ENCODE results near the gene HSF4. TPM values are rescaled to one million over a fixed set of nuclear protein-coding genes. Genes with fewer than 3 reads are reported as not detected.

HSF4 gene
- total and polyA plus RNA-seq, 8 donors: 2.5 to 38.2 (median 5.0) TPM

GRCh38 chr16:67154578-67155294, 9.8 kb upstream of the HSF4 start:
- Histone ChIP-seq H3K9me3 (no peaks in the 10 kb centered on the region), H3K4me1 (peaks cover 4 to 56% of the 10 kb centered on the region in 2 donors), H3K4me3 (no peak overlapping the region), H3K36me3 (peaks cover 0 to 11% of the 10 kb centered on the region in 2 donors), H3K27ac (no peak overlapping the region), H3K27me3 (peaks cover 0 to 39% of the 10 kb centered on the region in 2 donors)
- DNase-seq (no peak), ATAC-seq (no peak)
- no peak for TF ChIP-seq CTCF (IDR thresholded peaks at IDR 0.05)
- intact Hi-C loops (cut with DNase I): loop anchor here in 1 of 2 donors (5.0 to 10.0 kb wide), 2 partner anchors 140 to 177 kb away; no protein-coding TSS in a partner anchor

- no peak overlapping the region for H3K4me3 ChIP-seq
- intact Hi-C loops (cut with DNase I): loop anchor here in 1 of 2 donors (5.0 to 10.0 kb wide), 2 partner anchors 141 to 178 kb away; no protein-coding TSS in a partner anchor
- ATAC-seq (peak; percentile 62), DNase-seq (peak; percentile 76 to 97 (median 84))
- TF ChIP-seq CTCF (IDR thresholded peaks at IDR 0.05): peak; percentile 97 to 98
- H3K27ac ChIP-seq: no peak overlapping the region
- peaks cover 0 to 31% of the 10 kb centered on the region in 2 donors for H3K27me3 ChIP-seq
- no peaks in the 10 kb centered on the region for H3K9me3 ChIP-seq
- peaks cover 0 to 11% of the 10 kb centered on the region in 2 donors for H3K36me3 ChIP-seq
- peaks cover 4 to 49% of the 10 kb centered on the region in 2 donors for H3K4me1 ChIP-seq
Measured at GRCh38 chr16:67155295-67156142, 9.0 kb upstream of the HSF4 start.

- intact Hi-C loops (cut with DNase I): loop anchor here in 1 of 2 donors (5.0 to 10.0 kb wide), 2 partner anchors 141 to 179 kb away; no protein-coding TSS in a partner anchor
- no peak overlapping the region for H3K4me3 ChIP-seq
- peaks cover 0 to 25% of the 10 kb centered on the region in 2 donors for H3K27me3 ChIP-seq
- peaks cover 0 to 11% of the 10 kb centered on the region in 2 donors for H3K36me3 ChIP-seq
- ATAC-seq: no peak
- no peak for DNase-seq
- H3K9me3 ChIP-seq: no peaks in the 10 kb centered on the region
- peaks cover 8 to 46% of the 10 kb centered on the region in 2 donors for H3K4me1 ChIP-seq
- no peak for TF ChIP-seq CTCF (IDR thresholded peaks at IDR 0.05)
- no peak overlapping the region for H3K27ac ChIP-seq
Measured at GRCh38 chr16:67156143-67156844, 8.3 kb upstream of the HSF4 start.

GRCh38 chr16:67157106-67157748, 7.3 kb upstream of the HSF4 start:
- Histone ChIP-seq H3K36me3 (peaks cover 0 to 11% of the 10 kb centered on the region in 2 donors), H3K27me3 (peaks cover 0 to 25% of the 10 kb centered on the region in 2 donors), H3K9me3 (no peaks in the 10 kb centered on the region), H3K4me1 (peaks cover 12 to 49% of the 10 kb centered on the region in 2 donors), H3K4me3 (no peak overlapping the region), H3K27ac (no peak overlapping the region)
- DNase-seq (no peak), ATAC-seq (no peak)
- no peak for TF ChIP-seq CTCF (IDR thresholded peaks at IDR 0.05)
- intact Hi-C loops (cut with DNase I): loop anchor here in 1 of 2 donors (5.0 to 10.0 kb wide), 2 partner anchors 142 to 180 kb away; no protein-coding TSS in a partner anchor

Data from left lung (tissue), 10 donors.